GM20000 (cell line): ENCODE data around the gene PRKD1.

ENCODE experiments used
- DNase-seq: peaks from one replicate; pipeline ENCODE4 v3.0.0; 2012; ENCODE audit warnings: low spot score
- TF ChIP-seq, protein P1 (sequence below): IDR thresholded peaks from 2 replicates; pipeline ENCODE4 v1.5.1; 2012; ENCODE audit warnings: mild to moderate bottlenecking, control low read depth; ENCODE audit errors: extremely low read depth, missing control alignments

PRKD1 gene

DNA sequence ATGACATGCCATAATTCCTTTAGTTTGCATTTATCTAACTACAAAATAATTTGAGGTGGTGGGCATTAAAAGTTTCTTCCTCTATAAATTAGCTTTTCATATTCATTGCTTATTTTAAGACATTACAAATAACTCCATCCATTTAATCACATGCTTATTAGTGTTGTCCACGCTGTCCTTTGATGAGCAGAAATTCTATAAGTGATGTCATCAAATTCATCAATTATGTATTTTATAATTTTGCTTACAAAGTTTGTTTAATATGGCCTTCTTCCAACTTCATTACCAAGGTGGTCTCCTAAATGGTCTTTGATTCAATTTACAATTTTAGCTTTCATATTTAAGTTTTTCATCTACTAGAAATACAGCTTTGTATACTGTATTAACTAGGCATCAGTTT, 173.5 kb downstream of the PRKD1 start:
- TF ChIP-seq, protein P1, sequence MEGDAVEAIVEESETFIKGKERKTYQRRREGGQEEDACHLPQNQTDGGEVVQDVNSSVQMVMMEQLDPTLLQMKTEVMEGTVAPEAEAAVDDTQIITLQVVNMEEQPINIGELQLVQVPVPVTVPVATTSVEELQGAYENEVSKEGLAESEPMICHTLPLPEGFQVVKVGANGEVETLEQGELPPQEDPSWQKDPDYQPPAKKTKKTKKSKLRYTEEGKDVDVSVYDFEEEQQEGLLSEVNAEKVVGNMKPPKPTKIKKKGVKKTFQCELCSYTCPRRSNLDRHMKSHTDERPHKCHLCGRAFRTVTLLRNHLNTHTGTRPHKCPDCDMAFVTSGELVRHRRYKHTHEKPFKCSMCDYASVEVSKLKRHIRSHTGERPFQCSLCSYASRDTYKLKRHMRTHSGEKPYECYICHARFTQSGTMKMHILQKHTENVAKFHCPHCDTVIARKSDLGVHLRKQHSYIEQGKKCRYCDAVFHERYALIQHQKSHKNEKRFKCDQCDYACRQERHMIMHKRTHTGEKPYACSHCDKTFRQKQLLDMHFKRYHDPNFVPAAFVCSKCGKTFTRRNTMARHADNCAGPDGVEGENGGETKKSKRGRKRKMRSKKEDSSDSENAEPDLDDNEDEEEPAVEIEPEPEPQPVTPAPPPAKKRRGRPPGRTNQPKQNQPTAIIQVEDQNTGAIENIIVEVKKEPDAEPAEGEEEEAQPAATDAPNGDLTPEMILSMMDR: no peak
- DNase-seq: no peak

DNA sequence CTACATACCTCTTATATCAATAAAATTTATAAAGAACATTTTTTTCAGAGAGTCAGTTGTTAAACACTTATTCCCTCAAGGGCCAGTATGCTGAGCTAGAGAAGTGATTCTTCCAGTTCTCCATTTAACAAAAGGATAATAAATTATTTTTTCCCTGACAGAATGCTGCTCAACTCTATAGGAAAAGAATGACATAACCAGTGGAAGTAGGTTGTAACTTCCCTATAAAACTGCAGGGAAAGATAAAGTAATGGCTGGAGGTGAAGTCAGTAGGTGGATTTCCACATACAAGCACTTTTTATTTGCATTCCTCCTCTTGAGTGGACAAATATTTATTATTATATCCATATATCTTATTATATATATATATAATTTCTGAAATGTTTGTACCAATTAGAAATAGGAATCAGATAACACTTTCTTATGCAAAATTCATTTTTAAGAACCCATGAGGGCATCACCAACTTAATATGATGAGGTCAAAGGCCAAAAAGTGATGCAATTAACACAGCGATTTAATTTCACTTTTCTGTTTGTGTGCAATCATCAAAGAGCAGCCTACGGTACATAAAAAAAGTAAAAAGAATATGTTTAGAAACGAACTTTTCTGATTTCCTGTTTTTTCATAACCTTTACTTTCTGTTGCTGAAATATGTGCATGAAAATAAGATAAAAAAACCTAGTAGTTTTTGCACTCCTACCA, 175.3 kb downstream of the PRKD1 start:
- DNase-seq: no peak
- TF ChIP-seq, protein P1: no peak

DNA sequence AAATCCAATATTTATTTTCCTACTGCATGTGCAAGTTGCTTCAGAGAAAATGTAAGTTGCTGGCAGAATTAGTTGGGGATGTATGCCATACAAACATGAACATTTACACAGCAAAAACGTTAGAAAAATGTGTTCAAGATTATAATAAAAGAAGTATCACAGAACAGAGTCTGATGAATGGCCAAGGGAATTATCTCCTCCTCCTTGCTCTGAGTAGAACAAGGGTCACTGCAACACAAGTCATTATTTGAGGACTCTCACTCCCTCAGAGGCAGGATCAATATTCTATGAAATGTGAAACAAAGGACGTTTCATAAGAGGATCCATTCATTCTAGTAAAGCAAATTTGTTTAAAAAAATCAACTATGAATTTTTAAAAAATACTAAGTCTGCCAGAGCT, 177.8 kb downstream of the PRKD1 start:
- TF ChIP-seq, protein P1: no peak
- no peak for DNase-seq

DNA sequence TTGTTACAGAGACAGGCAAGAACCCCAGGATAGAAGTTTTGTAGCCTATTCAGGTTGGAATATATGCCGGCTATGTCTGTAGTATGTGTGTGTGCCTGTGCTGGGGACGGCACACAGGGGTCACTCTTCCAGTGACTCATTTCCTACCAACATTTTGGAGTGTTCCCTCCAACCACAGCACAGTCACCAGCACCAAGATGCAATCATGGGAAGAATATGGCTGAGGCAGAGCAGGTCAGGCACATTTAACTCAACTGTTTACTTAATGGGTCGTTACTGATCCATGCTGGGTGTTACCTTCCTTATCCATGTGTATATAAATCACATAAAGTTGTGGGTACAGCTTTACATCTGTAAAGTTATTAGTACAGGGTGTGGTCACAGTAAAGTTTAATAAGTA, 178.3 kb downstream of the PRKD1 start:
- DNase-seq: no peak
- TF ChIP-seq, protein P1: no peak

DNA sequence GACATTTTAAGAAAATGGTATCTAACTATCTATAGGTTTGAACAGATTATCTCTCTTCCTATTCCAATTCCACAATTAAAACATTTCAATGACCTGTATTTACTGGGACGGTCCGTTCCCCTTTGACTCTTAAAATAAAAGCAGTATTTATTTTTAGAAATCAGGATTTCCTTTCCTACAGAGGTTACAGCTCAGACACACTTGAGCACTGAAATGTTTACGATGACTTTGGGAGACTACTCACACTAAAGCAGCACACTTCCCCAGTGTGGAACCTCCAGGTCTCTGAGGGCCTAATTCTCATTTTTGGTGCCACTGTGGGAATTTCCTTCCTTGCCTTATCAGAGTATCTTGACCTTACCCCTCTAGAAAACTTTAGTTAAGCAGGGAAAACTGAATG, 181.8 kb downstream of the PRKD1 start:
- TF ChIP-seq, protein P1: no peak
- no peak for DNase-seq

DNA sequence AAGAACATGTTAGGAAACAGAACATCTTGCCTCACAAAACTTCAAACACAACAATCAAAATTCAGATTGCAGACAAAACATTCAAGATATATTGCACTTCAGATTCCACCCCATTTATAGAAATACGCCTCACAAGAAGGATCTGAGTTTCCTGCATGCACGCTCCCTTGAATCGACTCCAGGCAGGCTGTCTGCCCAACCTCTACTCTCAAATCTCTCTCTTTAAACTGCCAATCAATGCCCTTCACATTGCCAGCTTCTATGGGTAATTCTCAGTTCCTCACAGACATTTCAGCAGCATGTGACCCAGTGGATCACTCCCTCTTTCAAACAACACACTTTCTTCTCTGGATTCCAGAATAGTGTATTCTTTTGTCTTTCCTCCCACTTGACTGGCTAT, 184.1 kb downstream of the PRKD1 start:
- no peak for DNase-seq
- TF ChIP-seq, protein P1: no peak

DNA sequence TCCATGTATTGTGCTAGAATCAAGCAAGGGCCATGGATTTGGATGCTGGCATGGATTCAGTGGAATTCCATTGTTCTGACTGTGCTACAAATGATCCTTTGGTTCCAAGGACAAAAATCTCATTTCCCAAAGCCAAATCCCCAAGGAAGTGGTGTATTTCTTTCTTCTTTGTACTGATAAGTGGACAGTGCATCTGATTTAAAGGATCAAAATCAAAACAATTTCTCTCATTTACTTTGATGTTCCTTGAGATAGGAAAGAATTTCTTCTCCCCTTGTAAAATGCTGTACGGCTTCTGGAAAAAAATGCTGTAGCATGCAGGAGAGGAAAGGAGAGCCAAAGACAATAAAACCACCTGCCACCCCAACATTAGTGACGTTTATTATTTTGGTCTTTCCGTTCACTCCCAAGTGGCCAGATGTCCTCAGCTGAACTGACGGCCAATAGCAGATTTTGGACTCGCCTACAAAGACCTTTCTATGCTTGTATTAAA, 185.7 kb downstream of the PRKD1 start:
- no peak for DNase-seq
- TF ChIP-seq, protein P1: no peak
